HG03575 (cell line): ENCODE measurements around the gene URI1.
"Not testable (repeated sequence)": the region's sequence is repeated elsewhere in the genome, so short reads cannot be mapped to it uniquely, and the experiment has no call there.

ENCODE experiments used
- ATAC-seq: cut with Tn5 transposase; IDR thresholded peaks from one replicate; pipeline ENCODE4 v1.9.1; 2021; ENCODE audit not compliant: unreplicated experiment, insufficient number of reproducible peaks, low FRiP score; ENCODE audit errors: extremely low read depth

URI1 gene, protein sequence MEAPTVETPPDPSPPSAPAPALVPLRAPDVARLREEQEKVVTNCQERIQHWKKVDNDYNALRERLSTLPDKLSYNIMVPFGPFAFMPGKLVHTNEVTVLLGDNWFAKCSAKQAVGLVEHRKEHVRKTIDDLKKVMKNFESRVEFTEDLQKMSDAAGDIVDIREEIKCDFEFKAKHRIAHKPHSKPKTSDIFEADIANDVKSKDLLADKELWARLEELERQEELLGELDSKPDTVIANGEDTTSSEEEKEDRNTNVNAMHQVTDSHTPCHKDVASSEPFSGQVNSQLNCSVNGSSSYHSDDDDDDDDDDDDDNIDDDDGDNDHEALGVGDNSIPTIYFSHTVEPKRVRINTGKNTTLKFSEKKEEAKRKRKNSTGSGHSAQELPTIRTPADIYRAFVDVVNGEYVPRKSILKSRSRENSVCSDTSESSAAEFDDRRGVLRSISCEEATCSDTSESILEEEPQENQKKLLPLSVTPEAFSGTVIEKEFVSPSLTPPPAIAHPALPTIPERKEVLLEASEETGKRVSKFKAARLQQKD

DNA sequence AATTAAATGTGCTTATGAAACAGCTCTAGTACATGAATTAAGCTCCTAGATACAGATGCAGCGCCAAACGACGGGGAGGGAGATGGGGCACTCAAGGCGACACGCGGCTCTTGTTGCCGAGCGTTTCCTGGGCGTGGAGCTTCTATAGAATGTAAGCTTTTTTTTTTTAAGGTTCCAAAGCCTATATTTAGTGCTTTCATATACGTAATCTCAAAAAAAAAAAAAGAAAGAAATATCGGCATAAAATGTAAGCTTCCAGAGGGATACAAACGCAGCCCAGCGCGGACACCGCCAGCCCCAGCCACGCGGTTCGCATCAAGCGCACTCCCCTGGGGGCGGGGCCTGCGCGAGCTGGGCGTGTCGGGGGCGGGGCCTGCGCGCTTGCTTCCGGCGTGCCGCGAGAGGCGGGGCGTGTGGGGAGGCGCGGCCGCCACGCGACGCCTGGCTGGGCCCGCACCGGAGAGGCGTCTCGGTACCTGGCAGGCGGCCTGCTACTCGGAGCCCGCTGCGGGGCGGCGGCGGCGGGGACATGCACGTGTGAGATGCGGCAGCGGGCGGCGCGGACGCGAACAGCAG lies at the start of gene URI1:
Gene URI1, plus strand, starts transcription at position 412 of the 576 bp plus-strand sequence. CDS start 309 bp downstream, outside the sequence.
- ATAC-seq = no peak

DNA sequence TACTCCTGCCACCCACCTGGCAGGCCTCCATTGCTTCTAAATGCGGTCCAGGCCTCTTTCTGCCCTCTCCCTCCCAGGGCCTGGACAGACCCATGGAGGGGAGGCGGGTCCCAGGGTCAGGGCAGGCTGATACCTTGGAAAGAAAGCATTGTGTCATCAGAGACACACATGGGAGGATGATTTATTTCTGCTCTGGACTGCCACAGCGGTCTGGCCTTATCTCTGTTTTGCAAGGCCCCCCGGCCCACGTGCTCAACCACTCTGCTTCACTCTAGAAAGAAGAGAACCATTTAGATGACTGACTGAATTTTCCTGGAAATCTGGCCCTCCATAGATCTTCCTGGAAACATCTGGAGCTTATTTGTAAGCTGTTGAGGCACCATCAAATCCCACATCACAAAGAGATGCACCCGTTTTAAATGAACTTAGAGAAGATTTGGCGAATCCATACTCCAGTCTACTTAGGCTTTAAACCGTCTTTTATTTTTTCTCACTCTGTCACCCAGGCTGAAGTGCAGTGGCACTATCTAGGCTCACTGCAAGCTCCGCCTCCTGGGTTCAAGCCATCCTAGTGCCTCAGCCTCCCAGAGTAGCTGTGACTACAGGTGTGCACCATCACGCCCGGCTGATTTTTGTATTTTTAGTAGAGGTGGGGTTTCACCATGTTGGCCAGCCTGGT lies 48.3 kb upstream of the URI1 start:
- no peak for ATAC-seq

DNA sequence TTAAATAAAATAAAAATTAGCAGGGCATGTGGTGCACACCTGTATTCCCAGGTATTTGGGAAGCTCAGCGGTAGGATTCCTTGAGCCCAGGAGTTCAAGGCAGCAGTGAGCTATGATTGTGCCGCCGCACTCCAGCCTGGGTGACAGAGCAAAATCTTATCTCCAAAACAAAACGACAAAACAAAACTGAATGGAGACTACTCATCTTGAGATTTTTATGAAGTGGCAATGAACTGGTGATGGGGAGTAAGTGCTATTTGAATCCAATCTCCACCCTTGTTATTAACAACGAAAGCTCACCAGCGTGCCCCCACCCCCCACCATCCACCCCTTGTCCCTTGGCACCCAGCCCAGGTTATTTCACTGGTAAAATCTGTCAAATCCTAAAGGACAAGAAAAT lies 45.2 kb upstream of the URI1 start:
- no peak for ATAC-seq

DNA sequence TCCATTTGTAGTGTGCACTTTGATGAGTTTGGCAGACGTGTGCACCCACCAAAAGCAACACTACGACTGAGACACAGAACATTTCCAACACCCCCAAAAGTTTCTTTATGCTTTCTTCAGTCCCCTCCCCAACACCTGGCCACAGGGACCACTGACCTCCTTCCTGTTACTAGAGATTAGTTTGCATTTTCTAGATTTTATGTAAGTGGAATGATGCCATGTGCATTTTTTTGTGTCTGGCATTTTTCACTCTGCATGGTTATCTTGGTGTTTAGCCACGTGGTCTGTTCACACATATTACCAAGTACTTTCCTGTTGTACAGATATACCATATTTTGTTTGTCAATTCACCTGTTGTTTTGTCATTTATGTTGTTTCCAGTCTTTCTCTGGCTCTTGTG lies 44.6 kb upstream of the URI1 start:
- no peak for ATAC-seq

DNA sequence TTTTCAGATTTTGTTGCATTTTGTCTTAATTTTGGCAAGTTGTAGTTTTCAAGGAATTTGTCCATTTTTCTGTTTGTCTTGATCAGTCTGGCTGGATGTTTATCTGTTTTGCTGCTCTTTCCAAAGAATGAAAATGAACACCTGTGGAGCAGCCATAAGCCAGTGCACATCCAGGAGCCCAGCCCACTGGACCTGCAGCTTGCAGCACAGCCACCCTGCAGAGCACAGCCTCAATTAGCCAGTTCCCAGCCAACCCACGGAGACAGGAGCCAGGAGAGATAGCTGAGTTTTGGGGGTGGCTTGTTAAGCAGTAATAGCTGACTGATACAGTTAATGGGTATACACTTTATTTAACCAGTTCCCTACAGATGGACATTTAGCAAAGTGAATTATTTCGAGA lies 38.0 kb upstream of the URI1 start:
- no peak for ATAC-seq

DNA sequence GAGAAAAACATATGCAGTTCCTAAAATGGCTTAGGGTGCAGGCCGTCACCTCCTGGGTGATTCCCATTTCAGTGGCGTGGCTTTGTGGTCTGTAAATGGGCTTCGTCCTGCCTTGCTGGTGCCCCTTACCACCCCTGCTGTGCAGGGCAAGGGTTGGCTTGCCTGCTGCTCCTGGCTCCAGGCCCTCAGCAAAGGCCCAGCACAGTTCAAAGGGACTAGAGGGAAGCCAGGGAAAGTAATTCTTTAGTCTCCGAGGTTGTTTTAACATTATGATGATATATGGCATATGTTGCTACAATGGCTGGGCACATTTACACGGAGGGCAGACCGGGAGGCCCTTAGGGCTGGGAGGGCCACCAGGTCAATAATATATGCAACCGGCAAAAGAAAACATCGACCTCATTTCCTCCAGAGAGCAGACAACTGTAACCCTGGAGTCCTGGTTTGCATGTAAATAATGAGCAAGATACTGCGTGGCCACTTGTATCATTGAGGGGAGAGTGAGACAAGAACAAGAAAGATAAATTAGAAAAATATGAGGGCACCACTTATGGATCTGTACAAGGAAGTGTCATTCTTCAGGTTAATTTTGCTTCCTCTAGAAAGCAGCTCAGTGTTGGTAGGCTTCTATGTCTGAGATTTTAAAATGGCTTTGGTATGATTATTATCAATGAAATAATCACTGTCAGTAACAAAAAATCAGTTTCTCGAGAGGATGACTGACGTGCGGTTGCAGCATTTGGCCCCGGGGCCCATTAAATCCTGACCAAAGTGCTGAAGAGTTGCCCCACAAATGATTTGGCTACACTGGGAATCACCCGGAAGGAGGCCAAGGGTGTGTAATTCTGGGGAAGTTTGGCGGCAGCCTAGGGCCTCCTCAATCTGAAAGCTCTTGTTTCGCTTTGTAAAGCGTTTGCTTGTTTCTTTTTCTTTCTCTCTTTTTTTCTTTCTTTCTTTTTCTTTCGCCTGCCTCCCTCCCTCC lies 32.8 kb upstream of the URI1 start:
- ATAC-seq = no peak

DNA sequence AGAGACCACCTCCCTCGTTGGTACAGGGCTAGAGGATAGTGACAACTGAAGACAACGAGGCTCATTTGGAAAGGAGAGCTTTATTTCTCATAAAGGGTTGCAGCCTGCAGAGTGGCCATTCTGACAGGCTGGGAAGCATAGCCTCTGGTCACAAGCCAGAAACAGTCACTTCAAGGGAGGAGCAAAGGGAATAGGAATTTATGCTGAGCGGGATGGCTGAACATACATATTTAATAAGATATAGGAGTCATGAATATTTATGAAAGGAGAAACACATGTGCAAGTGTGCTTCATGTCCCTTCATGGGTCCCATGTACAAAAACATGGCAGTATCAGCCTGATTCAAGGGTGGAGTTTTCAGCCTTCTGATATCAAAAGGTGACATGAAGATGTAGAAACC lies 27.1 kb upstream of the URI1 start:
- ATAC-seq = no peak

DNA sequence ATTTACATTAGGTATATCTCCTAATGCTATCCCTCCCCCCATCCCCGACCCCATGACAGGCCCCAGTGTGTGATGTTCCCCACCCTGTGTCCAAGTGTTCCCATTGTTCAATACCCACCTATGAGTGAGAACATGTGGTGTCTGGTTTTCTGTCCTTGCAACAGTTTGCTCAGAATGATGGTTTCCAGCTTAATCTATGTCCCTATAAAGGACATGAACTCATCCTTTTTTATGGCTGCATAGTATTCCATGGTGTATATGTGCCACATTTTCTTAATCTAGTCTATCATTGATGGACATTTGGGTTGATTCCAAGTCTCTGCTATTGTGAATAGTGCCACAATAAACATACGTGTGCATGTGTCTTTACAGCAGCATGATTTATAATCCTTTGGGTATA lies 26.2 kb upstream of the URI1 start:
- not testable (repeated sequence) for ATAC-seq

DNA sequence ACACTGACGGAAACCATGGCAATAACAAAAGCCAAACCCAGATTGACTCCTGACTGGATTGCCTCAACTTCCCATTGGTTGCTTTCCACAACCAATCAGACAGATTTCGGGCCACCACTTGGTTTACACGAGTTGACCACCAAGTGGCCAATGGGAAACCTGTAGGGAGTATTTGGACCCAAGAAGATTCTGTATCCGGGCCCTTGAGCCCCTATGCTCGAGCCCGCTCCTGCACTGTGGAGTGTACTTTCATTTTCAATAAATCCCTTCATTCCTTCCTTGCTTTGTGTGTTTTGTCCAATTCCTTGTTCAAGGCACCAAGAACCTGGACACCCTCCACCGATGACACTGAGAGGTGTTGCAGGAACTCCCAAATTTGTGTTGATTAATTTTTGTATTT lies 24.1 kb upstream of the URI1 start:
- ATAC-seq = no peak

DNA sequence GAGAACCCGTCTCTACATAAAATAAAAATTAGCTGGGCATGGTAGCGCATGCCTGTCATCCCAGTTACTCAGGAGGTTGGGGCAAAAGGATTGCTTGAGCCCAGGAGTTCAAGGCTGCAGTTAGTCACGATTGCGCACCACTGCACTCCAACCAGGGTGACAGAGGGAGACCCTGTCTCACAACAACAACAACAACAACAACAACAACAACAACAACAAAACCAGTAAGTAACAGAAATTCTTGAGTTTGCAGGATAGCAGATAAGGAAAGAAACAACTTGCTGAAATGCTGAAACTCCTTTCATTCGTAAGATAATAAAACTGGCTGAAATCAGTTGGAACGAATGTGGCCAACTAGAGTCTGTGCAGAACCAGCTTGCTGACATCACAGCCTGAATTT lies 23.1 kb upstream of the URI1 start:
- no peak for ATAC-seq

DNA sequence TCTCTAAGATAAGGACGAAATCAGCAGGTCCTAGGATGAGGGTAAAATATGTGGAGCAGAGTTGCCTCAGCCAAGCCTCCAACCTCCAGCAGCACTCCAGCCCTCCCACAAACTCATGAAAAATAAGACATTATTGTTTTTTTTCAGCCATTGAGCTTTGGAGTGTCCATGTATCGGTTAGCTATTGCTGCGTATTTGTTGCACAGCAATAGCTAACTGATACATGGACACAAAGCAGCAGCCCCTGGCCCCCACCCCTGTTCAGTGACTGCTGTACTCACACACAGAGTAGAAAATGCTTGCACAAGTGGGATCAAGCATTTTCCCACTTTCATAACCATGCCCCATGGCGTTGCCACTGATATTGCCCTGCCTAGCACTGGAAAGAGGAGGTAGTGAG lies 19.1 kb upstream of the URI1 start:
- ATAC-seq = no peak

DNA sequence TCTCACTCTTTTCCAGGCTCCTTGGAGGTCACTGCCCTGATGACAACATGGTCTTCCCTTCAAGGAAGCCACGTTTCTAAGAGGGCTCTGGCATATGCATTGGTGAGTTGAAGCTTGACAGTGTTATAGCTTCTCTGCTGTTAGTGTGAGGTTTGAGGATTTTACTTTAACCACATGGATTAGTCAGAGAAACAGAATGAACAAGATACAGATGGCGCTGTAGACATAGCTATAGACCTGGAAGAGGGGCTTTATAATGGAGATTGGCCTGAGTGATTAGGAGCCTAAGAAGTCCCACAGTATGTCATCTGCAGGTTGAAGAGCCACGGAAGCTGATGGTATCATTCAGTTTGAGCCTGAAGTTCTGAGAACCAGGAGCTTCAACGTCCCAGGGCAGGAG lies 18.4 kb upstream of the URI1 start:
- no peak for ATAC-seq

DNA sequence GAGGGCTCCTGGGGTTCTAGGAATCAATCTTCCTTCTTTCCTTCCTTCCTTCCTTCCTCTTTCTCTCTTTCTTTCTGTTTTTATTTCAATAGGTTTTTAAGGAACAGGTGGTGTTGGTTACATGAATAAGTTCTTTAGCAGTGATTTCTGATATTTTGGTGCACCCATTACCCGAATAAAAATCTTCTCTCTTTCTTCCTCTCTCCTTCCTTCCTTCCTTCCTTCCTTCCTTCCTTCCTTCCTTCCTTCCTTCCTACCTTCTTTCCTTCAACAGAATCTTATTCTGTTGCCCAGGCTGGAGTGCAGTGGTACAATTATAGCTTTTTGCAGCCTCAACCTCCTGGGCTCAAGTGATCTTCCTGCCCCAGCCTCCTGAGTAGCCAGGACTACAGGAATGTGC lies 16.0 kb upstream of the URI1 start:
- ATAC-seq = no peak

DNA sequence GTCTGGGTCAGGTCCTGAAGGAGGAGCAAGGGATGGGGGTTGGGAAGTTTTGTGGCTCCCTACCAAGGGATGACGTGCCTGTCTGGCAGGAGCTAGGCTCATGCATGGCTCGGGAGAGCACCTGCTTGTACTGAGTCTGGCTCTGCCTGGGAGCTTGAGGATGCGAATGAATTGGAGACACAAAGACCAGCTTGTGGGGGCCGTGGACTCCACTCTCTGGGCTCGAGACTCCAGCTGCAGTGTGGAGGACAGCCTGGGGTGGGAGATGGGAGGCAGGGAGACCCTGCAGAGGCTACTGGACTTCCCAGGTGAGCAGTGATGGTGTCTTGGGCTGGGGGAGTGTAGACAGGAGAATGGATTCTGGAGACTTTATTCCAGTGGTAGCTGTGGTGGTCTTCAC lies 15.2 kb upstream of the URI1 start:
- ATAC-seq = no peak

DNA sequence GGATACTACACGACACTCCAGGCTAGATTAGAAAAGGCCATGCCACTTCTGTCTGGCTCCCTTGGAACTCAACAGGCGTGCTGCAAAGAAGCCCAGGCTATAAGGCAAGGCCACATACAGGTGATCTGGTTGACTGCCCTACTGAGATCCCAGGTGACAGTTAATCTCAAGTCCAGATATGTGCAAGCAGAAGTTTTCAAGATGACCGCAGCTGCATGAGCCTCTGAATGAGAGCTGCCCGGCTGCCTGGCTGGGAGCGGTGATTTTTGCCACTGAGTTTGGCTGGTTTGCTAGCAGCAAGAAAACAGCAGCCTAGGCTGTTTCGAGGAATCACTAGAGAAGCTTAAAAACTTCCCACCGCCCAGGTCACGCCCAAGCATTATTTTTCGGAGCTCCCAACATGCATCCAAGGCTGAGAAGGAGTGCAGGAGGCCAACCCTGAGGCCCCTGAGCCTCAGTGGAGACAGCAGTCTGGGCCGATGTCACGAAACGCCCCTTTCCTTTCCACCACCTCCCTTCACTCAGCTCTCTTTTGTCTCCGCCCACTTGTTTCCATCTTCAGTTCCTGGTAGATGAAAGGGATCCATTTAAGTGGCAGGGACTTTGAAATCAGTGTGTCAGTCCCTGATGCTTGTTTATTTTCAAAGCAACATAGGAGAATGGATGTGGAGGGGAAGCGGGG lies 14.0 kb upstream of the URI1 start:
- no peak for ATAC-seq

DNA sequence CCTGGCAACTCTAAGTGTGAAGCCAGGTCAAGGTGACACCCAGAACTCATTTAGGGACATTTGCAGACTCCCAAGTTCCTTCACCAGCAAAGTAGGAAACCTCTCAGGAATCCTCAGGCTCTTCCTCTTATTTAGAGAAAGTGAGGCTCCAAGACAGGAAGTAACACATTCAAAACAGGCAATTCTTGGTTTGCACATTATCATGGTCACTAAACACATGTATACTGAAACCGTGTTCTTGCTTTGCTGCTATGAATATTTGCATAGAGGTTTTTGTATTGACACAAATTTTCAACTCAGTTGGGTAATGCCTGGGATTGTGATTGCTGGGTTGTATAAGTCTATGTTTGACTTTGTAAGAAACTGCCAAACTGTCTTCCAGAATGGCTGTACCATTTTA lies 13.2 kb upstream of the URI1 start:
- no peak for ATAC-seq

DNA sequence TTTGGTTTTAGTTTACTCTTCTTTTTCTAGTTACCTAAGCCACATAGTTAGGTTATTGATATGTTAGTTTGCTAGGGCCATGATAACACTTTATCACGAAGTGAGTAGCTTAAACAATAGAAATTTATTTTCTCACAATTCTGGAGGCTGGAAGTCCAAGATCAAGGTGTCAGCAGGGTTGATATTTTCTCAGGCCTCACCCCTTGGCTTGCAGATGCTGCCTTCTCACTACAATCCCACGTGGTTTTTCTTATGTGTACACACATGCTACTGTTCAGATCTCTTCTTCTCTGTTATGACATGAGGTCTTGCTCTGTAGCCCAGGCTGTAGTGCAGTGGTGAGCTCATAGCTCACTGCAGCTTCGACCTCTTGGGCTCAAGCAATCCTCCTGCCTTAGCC lies 7.8 kb upstream of the URI1 start:
- ATAC-seq = no peak

DNA sequence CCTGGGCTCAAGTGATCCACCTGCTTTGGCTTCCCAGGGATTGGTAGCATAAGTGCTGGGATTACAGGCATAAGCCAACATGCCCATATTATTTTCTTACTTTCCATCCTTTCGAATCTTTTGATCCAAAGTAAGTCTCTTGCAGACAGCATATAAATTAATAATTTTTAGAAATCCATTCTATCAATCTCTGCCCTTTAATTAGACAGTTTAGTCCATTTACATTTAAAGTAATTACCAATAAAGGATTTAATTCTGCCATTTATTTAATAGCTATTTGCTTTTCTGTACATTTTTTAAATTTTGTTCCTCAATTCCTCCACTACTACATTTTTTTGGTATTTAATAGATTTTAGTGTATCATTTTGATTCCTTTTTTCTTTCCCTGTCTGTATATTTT lies 7.3 kb upstream of the URI1 start:
- no peak for ATAC-seq
